K562 (cell line): ENCODE measurements around the gene RGR. TPM values are rescaled to one million over a fixed set of nuclear protein-coding genes. Genes with fewer than 3 reads are reported as not detected.

ENCODE experiments used
- GTF2F1 ChIP-seq: IDR thresholded peaks from 2 replicates; pipeline ENCODE4 v1.6.1; 2011; ENCODE audit warnings: low read depth, low read length, improper control_type of control experiment
- HEY1 ChIP-seq: fragments of 250-450 bp; sonication (Bioruptor Pico); IDR thresholded peaks from 2 replicates; pipeline ENCODE4 v1.5.0; 2020; ENCODE audit warnings: mild to moderate bottlenecking, moderate library complexity, borderline replicate concordance
- HNRNPK ChIP-seq: fragments of 200-400 bp; formaldehyde crosslinking; IDR thresholded peaks from one replicate; pipeline ENCODE4 v1.6.1; 2018; ENCODE audit warnings: mild to moderate bottlenecking, low read depth, low read length; ENCODE audit not compliant: poor library complexity, severe bottlenecking
- MCM3 ChIP-seq: fragments of 450-650 bp; IDR thresholded peaks from 2 replicates; pipeline ENCODE4 v1.6.1; 2016
- POLR2A ChIP-seq: fragments of 450-650 bp; conservative IDR thresholded peaks from 2 replicates; pipeline ENCODE4 v1.6.1; 2016
- PRPF4 ChIP-seq: fragments of 200-400 bp; formaldehyde crosslinking; IDR thresholded peaks from one replicate; pipeline ENCODE4 v1.6.1; 2017; ENCODE audit warnings: low read length, low read depth, mild to moderate bottlenecking; ENCODE audit not compliant: insufficient read depth, poor library complexity, severe bottlenecking
- ZBTB1 ChIP-seq: sonication (generic); formaldehyde crosslinking; IDR thresholded peaks from 2 replicates; pipeline ENCODE4 v1.8.1; 2023; ENCODE audit warnings: missing genetic modification reagents, low read depth, mild to moderate bottlenecking, borderline replicate concordance
- ZC3H4 ChIP-seq: sonication (generic); formaldehyde crosslinking; IDR thresholded peaks from 2 replicates; pipeline ENCODE4 v1.9.0; 2021; ENCODE audit warnings: missing genetic modification reagents, borderline replicate concordance
- ZNF239 ChIP-seq: fragments of 250-450 bp; sonication (Bioruptor Pico); IDR thresholded peaks from 2 replicates; pipeline ENCODE4 v1.4.0; 2020; ENCODE audit warnings: mild to moderate bottlenecking
- ZNF431 ChIP-seq: sonication (generic); formaldehyde crosslinking; IDR thresholded peaks from 2 replicates; pipeline ENCODE4 v1.8.0; 2022; ENCODE audit warnings: mild to moderate bottlenecking, missing genetic modification reagents
- ZNF75A ChIP-seq: fragments of 450-650 bp; formaldehyde crosslinking; IDR thresholded peaks from 2 replicates; pipeline ENCODE4 v1.4.0; 2020; ENCODE audit warnings: mild to moderate bottlenecking
- polyA plus RNA-seq, 8 experiments: library from polyadenylated mRNA; depleted of rRNA in 4 of 8; stranded (reverse) in 5 of 8; unstranded in 3 of 8; fragments of >200 nt; fragmentation: Nextera tagmentation in 2 of 8; fragmentation: Illumina TruSeq in 1 of 8; extraction: Ambion mirVana in 2 of 8; extraction: Trizol in 1 of 8; gene quantifications; 2 replicates each; pipeline versions ENCODE4 v1.2.1 to v1.2.3, GENCODE V29; 2011 to 2014; ENCODE audit warnings: inconsistent platforms in 1 of 8, missing spikeins in 1 of 8
- total RNA-seq, 7 experiments: library from RNA; depleted of rRNA in 6 of 7; stranded (reverse); fragments of >200 nt in 6 of 7; fragmentation: Illumina TruSeq in 2 of 7; extraction: Trizol in 2 of 7; gene quantifications; 2 replicates each; pipeline versions ENCODE4 v1.2.1 to v1.2.3, GENCODE V29; 2011 to 2021; ENCODE audit warnings: low replicate concordance in 1 of 7
- TF ChIP-seq, protein P1 (sequence below): fragments of 450-650 bp; IDR thresholded peaks from 2 replicates; pipeline ENCODE4 v1.6.1; 2017; ENCODE audit warnings: antibody characterized with exemption
- TF ChIP-seq, protein P2 (sequence below): fragments of 150-350 bp; IDR thresholded peaks from 2 replicates; pipeline ENCODE4 v1.6.1; 2014; ENCODE audit warnings: low read depth, mild to moderate bottlenecking, low read length, borderline replicate concordance
- TF ChIP-seq, protein P3 (sequence below): IDR thresholded peaks from 2 replicates; pipeline ENCODE4 v1.6.1; 2011; ENCODE audit warnings: borderline replicate concordance, low read depth, mild to moderate bottlenecking, moderate library complexity, low read length; ENCODE audit not compliant: insufficient read depth, poor library complexity, severe bottlenecking

Gene RGR
- total and polyA plus RNA-seq, 9 of the 15 experiments (the other 6 are each of a cell fraction or from before 2014, with no cell fraction given): not detected

DNA sequence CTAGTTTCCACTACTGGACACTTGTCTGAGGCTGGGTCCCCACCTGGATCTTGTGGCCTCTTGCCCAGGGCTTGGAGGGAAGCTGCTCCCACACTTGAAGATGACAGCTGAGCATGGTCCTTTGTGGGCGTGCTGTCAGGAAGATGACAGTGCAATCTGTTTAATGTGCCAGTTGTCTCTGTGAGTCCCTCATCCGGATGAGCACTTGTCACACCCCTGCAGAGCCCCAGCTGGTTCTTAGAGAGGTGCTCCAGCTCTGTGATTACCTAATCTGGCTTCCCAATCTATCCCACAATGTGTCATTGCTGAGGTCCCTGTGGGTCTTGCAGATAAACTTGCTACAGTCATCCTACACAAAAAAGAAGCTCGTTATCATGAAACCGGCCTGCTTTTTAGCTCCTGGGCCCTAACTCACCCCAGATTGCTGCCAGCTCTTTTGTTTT lies 48.7 kb downstream of the RGR start (continued):
- TF ChIP-seq ZNF431 (CRISPR knock-in tag): peak; percentile 39; the same call in 1 of the 2 replicates
- TF ChIP-seq ZNF239: peak; percentile 55
- no peak for TF ChIP-seq ZC3H4 (CRISPR knock-in tag)
- TF ChIP-seq, protein P1, sequence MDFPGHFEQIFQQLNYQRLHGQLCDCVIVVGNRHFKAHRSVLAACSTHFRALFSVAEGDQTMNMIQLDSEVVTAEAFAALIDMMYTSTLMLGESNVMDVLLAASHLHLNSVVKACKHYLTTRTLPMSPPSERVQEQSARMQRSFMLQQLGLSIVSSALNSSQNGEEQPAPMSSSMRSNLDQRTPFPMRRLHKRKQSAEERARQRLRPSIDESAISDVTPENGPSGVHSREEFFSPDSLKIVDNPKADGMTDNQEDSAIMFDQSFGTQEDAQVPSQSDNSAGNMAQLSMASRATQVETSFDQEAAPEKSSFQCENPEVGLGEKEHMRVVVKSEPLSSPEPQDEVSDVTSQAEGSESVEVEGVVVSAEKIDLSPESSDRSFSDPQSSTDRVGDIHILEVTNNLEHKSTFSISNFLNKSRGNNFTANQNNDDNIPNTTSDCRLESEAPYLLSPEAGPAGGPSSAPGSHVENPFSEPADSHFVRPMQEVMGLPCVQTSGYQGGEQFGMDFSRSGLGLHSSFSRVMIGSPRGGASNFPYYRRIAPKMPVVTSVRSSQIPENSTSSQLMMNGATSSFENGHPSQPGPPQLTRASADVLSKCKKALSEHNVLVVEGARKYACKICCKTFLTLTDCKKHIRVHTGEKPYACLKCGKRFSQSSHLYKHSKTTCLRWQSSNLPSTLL: no peak
- TF ChIP-seq ZNF75A: 0 out of 2 replicates have a peak, but pooled peaks have one; percentile 41
- TF ChIP-seq, protein P2, sequence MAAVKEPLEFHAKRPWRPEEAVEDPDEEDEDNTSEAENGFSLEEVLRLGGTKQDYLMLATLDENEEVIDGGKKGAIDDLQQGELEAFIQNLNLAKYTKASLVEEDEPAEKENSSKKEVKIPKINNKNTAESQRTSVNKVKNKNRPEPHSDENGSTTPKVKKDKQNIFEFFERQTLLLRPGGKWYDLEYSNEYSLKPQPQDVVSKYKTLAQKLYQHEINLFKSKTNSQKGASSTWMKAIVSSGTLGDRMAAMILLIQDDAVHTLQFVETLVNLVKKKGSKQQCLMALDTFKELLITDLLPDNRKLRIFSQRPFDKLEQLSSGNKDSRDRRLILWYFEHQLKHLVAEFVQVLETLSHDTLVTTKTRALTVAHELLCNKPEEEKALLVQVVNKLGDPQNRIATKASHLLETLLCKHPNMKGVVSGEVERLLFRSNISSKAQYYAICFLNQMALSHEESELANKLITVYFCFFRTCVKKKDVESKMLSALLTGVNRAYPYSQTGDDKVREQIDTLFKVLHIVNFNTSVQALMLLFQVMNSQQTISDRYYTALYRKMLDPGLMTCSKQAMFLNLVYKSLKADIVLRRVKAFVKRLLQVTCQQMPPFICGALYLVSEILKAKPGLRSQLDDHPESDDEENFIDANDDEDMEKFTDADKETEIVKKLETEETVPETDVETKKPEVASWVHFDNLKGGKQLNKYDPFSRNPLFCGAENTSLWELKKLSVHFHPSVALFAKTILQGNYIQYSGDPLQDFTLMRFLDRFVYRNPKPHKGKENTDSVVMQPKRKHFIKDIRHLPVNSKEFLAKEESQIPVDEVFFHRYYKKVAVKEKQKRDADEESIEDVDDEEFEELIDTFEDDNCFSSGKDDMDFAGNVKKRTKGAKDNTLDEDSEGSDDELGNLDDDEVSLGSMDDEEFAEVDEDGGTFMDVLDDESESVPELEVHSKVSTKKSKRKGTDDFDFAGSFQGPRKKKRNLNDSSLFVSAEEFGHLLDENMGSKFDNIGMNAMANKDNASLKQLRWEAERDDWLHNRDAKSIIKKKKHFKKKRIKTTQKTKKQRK: no peak
- TF ChIP-seq, protein P3, sequence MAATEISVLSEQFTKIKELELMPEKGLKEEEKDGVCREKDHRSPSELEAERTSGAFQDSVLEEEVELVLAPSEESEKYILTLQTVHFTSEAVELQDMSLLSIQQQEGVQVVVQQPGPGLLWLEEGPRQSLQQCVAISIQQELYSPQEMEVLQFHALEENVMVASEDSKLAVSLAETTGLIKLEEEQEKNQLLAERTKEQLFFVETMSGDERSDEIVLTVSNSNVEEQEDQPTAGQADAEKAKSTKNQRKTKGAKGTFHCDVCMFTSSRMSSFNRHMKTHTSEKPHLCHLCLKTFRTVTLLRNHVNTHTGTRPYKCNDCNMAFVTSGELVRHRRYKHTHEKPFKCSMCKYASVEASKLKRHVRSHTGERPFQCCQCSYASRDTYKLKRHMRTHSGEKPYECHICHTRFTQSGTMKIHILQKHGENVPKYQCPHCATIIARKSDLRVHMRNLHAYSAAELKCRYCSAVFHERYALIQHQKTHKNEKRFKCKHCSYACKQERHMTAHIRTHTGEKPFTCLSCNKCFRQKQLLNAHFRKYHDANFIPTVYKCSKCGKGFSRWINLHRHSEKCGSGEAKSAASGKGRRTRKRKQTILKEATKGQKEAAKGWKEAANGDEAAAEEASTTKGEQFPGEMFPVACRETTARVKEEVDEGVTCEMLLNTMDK: no peak
- no peak; the same call in 1 of the 2 replicates for TF ChIP-seq HEY1 (CRISPR knock-in tag)
- TF ChIP-seq MCM3: no peak
- TF ChIP-seq ZBTB1: no peak
- no peak for TF ChIP-seq POLR2A
- TF ChIP-seq GTF2F1: no peak
- no peak for TF ChIP-seq PRPF4
- TF ChIP-seq HNRNPK: no peak
